ENCODE data around the gene ESD.

- TF ChIP-seq CTCF (IDR thresholded peaks at IDR 0.05) (no peak), POLR2A (IDR thresholded peaks at IDR 0.05) (no peak), POLR2AphosphoS5 (IDR thresholded peaks at IDR 0.05; ENCODE audit: insufficient read depth in 1 of 2, low read depth in 1 of 2) (no peak)
Measured at GRCh38 chr13:46756977-46757376, 40.0 kb downstream of the ESD start.
